ENCODE results near the gene KRTAP9-9. TPM values are rescaled to one million over a fixed set of nuclear protein-coding genes. Genes with fewer than 3 reads are reported as not detected.
"Not testable (repeated sequence)": the region's sequence is repeated elsewhere in the genome, so short reads cannot be mapped to it uniquely, and the experiment has no call there.

KRTAP9-9 gene
- not detected for total RNA-seq

DNA sequence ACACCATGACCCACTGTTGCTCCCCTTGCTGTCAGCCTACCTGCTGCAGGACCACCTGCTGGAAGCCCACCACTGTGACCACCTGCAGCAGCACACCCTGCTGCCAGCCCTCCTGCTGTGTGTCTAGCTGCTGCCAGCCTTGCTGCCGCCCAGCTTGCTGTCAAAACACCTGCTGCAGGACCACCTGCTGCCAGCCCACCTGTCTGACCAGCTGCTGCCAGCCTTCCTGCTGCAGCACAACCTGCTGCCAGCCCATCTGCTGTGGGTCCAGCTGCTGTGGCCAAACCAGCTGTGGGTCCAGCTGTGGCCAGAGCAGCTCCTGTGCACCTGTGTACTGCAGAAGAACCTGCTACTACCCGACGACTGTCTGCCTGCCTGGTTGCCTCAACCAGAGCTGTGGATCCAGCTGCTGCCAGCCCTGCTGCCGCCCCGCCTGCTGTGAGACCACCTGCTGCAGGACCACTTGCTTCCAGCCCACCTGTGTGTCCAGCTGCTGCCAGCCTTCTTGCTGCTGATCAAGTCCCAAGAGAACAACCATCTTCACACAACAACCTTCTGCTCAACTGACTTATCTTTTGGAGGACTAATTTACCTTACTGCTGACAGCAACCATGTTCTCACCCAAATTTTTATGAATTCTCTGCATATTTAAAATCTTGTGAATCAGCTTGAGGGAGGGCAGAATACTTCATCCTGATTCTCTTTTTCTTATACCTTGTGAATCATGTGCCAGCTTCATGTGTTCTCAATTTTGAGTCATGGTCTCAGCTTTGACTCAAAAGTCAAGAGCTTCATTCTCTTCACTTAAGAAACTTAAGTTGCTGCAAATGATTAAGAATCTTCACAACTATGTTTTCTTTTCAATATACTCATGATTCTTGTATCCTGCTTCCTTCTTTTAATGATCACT, at the start of gene KRTAP9-9:
Gene KRTAP9-9 (plus strand): TSS at position 4 of the 910 bp plus-strand sequence.
- not testable (repeated sequence) for DNase-seq

DNA sequence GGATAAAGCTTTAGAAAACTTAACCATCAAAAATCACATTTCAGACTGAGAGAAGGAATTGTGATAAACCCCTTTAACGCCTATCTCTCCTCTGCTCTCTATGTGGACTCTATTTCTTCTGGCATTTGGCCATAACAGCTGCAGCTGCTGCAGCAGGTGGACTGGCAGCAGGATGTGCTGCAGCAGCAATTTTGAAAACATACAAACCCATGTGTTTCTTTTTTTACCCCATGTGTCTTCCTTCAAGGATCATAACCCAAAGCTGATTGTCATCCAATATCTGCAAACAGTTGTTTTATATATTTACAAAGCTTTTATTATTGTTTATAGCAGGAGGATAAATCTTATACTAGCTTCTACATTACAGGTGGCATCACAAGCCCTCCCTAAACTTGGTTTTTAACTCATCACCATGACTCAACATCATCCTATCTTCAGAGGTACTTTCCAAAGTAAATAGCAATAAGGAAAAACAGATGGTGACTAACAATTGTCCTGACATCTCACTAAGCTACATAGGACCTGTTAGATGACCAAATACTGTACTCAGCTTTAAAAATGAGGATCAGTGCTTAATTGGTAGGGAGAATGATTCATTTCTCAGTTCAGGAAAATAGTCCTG, 43.2 kb upstream of the KRTAP9-9 start:
- no peak for DNase-seq

DNA sequence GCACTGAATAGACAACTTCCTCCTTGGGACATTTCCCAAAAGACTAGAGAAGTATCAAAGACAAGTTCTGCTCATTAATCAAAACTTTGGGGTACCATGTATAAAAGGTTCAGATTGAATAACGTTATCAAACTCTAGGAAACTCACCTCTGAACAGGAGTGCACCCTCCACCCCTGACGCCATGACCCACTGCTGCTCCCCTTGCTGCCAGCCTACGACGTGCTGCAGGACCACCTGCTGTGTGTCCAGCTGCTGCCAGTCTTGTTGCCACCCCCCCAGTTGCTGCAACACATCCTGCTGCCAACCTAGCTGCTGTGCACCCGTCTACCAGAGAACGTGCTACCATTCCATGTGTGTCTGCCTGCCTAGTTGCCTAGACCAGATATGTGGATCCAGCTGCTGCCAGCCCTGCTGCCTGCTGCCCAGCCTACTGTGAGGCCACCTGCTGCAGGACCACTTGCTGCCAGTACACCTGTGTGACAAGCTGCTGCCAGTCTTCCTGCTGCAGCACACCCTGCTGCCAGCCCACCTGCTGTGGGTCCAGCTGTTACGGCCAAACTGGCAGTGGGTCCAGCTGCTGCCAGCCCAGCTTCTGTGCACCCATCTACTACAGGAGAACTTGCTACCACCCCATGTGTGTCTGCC, 42.5 kb upstream of the KRTAP9-9 start:
- DNase-seq, result no peak

DNA sequence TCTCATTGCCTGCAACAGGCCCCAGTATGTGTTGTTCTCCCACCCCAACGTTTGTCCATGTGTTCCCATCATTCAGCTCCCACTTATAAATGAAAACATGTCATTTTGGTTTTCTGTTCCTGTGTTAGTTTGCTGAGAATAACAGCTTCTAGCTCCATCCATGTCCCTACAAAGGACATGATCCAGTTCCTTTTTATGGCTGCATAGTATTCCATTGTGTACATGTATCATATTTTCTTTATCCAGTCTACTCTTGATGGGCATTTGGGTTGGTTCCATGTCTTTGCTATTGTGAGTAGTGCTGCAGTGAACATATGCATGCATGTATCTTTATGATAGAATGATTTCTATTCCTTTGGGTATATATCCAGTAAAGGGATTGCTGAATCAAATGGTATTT, 39.5 kb upstream of the KRTAP9-9 start:
- DNase-seq, result no peak

DNA sequence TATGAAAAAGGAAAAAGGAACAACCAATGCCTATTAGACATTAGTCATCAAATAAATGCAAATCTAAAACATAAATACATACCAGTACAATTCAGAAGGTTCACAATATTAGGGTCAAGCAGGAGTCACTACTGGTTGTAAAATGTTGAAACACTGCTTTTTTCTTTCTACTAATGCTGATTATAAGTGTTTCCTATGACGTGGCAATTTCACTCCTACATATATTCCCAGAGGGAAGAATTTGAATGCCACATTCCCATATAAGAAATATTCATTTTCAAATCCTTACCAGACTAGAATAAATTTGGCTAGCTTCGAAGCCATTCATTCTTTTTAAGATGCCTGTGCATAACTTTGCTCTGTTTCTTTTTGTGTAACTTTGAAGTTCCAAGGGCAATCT, 31.4 kb upstream of the KRTAP9-9 start:
- DNase-seq, result no peak

DNA sequence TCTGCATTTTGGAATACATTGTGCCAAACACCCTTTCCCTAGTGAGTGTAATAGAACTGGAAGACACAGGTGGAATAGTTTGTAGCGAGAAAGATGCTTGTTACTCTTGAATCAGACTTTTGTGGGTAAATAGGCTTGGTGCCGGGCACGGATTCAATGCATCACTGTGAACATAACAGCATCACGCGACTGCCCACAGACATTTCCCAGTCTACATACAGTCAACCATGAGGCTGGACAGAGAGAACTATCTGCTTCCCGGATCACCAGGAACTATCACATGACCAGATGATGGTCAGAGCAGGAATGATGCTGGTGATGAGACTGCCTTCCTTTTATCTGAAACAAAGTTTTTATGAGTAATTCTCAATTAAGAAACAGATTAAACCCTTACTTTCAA, 29.1 kb upstream of the KRTAP9-9 start:
- DNase-seq, result no peak

DNA sequence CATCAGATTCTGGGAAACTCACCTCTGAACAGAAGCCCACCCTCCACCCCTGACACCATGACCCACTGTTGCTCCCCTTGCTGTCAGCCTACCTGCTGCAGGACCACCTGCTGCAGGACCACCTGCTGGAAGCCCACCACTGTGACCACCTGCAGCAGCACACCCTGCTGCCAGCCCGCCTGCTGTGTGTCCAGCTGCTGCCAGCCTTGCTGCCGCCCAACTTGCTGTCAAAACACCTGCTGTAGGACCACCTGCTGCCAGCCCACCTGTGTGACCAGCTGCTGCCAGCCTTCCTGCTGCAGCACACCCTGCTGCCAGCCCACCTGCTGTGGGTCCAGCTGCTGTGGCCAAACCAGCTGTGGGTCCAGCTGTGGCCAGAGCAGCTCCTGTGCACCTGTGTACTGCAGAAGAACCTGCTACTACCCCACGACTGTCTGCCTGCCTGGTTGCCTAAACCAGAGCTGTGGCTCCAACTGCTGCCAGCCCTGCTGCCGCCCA, 28.5 kb upstream of the KRTAP9-9 start, which contains the start of gene KRTAP9-2:
Gene KRTAP9-2 (plus strand): TSS at position 51 of the 498 bp plus-strand sequence. CDS start 7 bp downstream, at position 58.
- DNase-seq, result not testable (repeated sequence)

DNA sequence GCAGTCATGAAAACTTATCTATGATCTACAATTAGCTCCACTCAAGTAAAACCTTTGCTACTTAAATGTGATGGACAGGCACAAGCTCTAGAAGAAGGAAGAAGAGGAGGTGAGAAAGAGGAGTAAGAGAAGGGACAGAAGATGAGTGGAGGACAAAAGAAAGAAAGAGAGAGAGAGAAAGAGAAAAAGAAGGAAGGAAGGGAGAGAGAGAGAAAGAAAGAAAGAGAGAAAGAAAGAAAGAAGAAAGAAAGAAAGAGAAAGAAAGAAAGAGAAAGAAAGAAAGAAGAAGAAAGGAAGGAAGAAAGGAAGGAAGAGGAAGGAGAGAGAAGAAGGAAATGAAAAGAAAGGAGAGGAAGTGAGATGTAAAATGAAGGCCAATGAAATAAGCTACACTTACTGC, 25.1 kb upstream of the KRTAP9-9 start:
- no peak for DNase-seq

DNA sequence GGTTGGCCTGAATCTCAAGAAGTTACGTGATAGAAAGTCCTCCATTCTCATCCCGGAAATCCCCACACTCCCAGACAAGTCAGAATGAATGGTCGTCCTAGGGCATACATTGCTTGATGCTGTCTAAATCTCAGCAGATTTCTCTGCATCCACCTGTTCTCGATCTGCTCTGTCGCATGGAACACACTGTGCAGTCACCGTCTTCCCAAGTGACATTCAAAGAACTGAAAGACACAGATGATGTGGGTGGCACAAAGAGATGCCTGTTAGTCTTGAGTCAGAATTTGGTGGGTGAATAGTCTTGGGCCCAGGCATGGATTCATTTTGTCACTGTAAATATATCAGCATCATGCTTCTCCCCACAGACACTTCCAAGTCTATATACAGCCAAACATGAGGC, 23.5 kb upstream of the KRTAP9-9 start:
- DNase-seq, result no peak

DNA sequence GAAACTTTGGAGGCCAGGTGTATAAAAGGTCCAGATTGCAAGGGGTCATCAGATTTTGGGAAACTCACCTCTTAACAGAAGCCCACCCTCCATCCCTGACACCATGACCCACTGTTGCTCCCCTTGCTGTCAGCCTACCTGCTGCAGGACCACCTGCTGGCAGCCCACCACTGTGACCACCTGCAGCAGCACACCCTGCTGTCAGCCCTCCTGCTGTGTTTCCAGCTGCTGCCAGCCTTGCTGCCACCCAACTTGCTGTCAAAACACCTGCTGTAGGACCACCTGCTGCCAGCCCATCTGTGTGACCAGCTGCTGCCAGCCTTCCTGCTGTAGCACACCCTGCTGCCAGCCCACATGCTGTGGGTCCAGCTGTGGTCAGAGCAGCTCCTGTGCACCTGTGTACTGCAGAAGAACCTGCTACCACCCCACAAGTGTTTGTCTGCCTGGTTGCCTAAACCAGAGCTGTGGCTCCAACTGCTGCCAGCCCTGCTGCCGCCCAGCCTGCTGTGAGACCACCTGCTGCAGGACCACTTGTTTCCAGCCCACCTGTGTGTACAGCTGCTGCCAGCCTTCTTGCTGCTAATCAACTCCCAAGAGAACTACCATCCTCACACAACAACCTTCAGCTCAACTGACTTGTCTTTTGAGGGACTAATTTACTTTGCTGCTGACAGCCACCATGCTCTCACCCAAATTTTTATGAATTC, 22.6 kb upstream of the KRTAP9-9 start, which contains the start of gene KRTAP9-3:
Gene KRTAP9-3 (plus strand): TSS at position 51 of the 707 bp plus-strand sequence. CDS start 53 bp downstream, at position 104.
- not testable (repeated sequence) for DNase-seq

DNA sequence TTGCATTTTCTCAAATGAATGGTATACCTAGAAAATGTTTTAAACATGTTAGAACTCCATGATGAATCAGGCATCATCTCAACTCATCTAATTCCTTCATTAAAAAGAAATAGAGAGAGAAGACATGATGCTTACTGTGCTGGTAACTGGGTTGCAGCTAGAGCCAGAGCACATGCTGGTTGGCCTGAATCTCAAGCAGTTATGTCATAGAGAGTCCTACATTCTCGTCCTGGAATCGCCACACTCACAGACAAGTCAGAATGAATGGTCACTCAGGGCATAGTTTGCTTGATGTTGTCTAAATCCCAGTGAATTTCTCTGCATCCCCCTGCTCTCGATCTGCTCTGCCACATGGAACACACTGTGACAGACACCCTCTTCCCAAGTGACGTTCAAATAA, 18.1 kb upstream of the KRTAP9-9 start:
- DNase-seq, result not testable (repeated sequence)

DNA sequence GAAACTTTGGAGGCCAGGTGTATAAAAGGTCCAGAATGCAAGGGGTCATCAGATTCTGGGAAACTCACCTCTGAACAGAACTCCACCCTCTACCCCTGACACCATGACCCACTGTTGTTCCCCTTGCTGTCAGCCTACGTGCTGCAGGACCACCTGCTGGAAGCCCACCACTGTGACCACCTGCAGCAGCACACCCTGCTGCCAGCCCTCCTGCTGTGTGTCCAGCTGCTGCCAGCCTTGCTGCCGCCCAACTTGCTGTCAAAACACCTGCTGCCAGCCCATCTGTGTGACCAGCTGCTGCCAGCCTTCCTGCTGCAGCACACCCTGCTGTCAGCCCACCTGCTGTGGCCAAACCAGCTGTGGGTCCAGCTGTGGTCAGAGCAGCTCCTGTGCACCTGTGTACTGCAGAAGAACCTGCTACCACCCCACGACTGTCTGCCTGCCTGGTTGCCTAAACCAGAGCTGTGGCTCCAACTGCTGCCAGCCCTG, 17.2 kb upstream of the KRTAP9-9 start, which contains the start of gene KRTAP9-8:
Gene KRTAP9-8 (plus strand): TSS at position 51 of the 489 bp plus-strand sequence. CDS start 53 bp downstream, at position 104.
- not testable (repeated sequence) for DNase-seq

DNA sequence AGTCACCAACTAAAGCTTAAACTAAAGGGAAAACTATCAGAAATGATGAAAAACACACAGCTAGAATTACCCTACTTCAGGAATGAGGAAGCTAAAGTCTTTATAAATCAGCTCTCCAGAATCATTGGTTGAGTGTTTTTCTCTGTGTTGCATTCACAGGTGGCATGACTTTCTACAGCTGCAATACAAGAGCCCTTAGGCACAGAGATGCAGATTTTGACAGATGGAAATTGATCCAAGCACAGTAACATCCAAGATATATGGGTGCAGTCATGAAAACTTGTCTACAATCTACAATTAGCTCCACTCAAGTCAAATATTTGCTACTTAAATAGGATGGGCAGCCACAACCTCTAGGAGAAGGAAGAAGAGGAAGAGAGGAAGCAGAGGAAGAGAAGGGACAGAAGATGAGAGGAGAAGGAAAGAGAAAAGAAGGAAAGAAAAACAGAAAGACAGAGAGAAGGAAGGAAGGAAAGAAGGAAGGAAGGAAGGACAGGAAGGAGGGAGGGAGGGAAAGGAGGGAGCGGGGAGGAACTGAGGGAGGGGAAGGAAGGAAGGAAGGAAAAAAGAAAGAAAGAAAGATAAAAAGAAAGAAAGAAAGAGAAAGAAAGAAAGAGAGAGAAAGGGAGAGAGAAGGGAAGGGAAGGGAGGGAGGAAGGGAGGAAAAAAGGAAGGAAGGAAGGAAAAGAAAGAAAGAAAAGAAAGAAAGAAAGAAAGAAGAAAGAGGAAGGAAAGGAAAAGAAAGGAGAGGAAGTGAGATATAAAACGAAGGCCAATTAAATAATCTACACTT, 8.0 kb upstream of the KRTAP9-9 start:
- not testable (repeated sequence) for DNase-seq

DNA sequence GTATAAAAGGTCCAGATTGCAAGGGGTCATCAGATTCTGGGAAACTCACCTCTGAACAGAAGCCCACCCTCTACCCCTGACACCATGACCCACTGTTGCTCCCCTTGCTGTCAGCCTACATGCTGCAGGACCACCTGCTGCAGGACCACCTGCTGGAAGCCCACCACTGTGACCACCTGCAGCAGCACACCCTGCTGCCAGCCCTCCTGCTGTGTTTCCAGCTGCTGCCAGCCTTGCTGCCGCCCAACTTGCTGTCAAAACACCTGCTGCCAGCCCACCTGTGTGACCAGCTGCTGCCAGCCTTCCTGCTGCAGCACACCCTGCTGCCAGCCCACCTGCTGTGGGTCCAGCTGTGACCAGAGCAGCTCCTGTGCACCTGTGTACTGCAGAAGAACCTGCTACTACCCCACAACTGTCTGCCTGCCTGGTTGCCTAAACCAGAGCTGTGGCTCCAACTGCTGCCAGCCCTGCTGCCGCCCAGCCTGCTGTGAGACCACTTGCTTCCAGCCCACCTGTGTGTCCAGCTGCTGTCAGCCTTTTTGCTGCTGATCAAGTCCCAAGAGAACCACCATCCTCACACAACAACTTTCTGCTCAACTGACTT, 5.4 kb upstream of the KRTAP9-9 start, which contains the start of gene KRTAP9-4:
Gene KRTAP9-4 (plus strand): TSS at position 51 of the 604 bp plus-strand sequence. CDS start 34 bp downstream, at position 85.
- DNase-seq, result not testable (repeated sequence)

DNA sequence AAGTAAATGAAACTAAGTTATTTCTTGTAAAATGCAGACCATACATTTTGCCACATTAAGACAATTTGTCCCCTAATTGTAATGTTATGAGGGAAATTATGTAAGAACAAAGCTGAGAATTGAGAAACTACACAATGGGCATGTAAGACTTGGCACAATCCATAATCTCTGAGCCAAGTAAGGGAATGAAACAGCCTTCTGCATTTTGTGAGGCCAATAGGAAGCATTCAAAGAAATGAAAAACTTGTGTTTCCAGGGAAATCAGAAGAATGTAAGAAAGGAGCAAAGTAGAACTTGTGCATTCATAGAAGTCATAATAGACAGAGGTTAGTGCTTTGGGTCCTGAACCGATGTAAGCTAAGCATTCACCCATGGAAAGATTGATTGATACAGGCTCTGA, 3.9 kb upstream of the KRTAP9-9 start:
- no peak for DNase-seq

DNA sequence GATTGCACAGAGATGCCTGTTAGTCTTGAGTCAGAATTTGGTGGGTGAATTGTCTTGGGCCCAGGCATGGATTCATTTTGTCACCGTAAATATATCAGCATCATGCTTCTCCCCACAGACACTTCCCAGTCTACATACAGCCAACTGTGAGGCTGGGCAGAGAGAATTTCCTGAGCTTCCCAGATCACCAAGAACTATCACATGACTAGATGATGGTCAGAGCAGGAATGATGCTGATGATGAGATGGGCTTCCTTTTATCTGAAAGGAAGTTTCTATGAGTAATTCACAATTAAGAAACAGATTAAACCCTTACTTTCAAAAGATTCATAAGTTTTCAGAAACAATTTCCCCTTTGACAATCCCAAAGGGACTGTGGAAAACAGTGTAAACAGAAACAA, 323 bp upstream of the KRTAP9-9 start:
- DNase-seq, result no peak

DNA sequence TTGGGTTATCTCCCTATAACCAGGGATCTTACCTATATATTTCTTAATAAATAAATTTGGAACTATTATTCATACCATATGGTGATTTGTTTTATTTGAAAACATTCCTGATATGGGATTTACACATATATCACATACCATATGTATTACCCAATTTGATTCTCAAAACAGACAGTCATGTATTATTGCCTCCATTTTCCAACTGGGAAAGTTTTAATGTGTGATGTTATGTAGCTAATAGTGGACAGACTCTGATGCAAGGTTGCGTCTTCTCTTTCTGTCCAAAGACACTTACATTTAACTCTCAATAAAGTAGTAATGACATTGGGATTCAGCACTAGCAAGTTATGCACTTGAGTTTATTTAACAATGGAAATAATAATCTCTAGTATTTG, 1.1 kb downstream of the KRTAP9-9 start:
- no peak for DNase-seq

DNA sequence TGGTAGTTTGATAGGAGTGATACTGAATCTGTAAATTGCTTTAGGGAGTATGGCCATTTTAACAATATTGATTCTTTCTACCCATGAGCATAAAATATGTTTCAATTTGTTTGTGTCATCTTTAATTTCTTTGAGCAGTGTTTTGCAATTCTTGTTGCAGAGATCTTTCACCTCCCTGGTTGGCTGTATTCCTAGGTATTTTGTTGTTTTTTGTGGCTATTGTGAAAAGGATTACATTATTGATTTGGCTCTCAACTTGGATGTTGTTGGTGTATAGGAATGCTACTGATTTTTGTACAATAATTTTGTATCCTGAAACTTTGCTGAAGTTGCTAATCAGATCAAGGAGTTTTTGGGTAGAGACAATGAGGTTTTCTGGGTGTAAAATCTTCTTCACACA, 3.2 kb downstream of the KRTAP9-9 start:
- no peak for DNase-seq

DNA sequence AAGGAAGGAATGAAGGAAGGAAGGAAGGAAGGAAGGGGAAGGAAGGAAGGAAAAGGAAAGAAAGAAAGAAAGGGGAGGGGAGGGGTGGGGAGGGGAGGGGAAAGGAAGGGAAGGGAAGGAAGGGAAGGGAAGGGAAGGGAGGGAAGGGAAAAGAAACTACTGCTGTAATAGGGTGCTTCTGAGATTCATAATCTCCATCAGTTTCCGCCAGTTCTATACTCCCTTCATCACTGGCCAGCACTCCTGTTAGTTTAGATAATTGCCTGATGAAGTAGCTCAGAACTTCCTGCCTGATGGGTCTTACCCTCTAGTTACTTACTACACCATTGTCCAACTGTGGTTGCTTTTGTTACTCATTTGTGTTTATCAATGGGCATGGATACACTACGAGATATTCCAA, 8.0 kb downstream of the KRTAP9-9 start:
- DNase-seq, result no peak

DNA sequence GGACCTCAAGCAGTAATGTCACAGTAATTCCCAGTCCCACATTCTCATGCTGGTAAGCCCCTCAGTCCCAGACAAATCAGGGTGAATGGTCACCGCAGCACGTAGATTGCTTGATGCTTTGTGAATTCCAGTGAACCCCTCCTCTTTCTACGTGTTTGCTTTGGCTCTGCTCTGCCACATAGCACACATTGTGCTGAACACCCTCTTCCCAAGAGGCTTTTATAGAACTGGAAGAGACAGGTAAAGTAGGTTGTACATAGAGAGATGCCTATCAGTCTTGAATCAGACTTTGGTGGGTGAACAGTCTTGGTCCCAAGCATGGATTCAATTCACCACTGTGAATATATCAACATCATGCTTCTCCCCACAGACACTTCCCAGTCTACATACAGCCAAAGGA, 9.4 kb downstream of the KRTAP9-9 start:
- DNase-seq, result no peak

DNA sequence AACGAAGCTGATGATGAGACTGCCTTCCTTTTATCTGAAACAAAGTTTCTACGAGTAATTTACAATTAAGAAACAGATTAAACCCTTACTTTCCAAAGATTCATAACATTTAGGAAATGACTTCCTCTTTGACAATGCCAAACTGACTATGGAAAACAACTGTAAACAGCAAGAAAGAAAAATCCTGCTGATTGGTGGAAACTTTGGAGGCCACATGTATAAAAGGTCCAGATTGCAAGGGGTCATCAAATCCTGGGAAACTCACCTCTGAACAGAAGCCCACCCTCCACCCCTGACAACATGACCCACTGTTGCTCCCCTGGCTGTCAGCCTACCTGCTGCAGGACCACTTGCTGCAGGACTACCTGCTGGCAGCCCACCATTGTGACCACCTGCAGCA, 9.9 kb downstream of the KRTAP9-9 start, which contains the start of gene KRTAP9-6:
Gene KRTAP9-6 (plus strand): TSS at position 301 of the 400 bp plus-strand sequence. CDS start 0 bp downstream, at position 301.
- DNase-seq, result no peak

All from effector CD4-positive, alpha-beta T cell (primary cell).